GM18520 (cell line): ENCODE measurements around the gene AARS1.
"Not testable (repeated sequence)": the region's sequence is repeated elsewhere in the genome, so short reads cannot be mapped to it uniquely, and the experiment has no call there.

ENCODE experiments used
- ATAC-seq: cut with Tn5 transposase; IDR thresholded peaks from one replicate; pipeline ENCODE4 v1.9.1; 2021; ENCODE audit not compliant: unreplicated experiment

The AARS1 gene

GRCh38 chr16:70289229-70290094 is at the start of gene AARS1:
Gene AARS1 (minus strand): TSS chr16:70289506. CDS start chr16:70282763, 6,743 bp downstream.
- ATAC-seq: peak; percentile 97

- no peak for ATAC-seq
Observed at GRCh38 chr16:70337814-70338213, 48.5 kb upstream of the AARS1 start.

- ATAC-seq: not testable (repeated sequence)
Observed at GRCh38 chr16:70332728-70333127, 43.4 kb upstream of the AARS1 start.

GRCh38 chr16:70331588-70332358 is 42.5 kb upstream of the AARS1 start:
- no peak for ATAC-seq

- no peak for ATAC-seq
Observed at GRCh38 chr16:70331091-70331490, 41.8 kb upstream of the AARS1 start.

- no peak for ATAC-seq
Observed at GRCh38 chr16:70324998-70325747, 35.9 kb upstream of the AARS1 start.

- no peak for ATAC-seq
Observed at GRCh38 chr16:70320121-70320520, 30.8 kb upstream of the AARS1 start.

- not testable (repeated sequence) for ATAC-seq
Observed at GRCh38 chr16:70307726-70308125, 18.4 kb upstream of the AARS1 start.

GRCh38 chr16:70306880-70307279 is 17.6 kb upstream of the AARS1 start:
- no peak for ATAC-seq

GRCh38 chr16:70304892-70305448 is 15.7 kb upstream of the AARS1 start:
- no peak for ATAC-seq

GRCh38 chr16:70302745-70303144 is 13.4 kb upstream of the AARS1 start:
- ATAC-seq: no peak

- ATAC-seq: no peak
Observed at GRCh38 chr16:70301121-70301520, 11.8 kb upstream of the AARS1 start.

- peak; percentile 57 for ATAC-seq
Observed at GRCh38 chr16:70298988-70299938, 10.0 kb upstream of the AARS1 start, which contains the start of gene DDX19B. Gene DDX19B (plus strand): TSS chr16:70299186. CDS start chr16:70299298, 112 bp downstream.

- ATAC-seq: no peak
Observed at GRCh38 chr16:70295634-70296033, 6.3 kb upstream of the AARS1 start.

GRCh38 chr16:70294385-70295025 is 5.2 kb upstream of the AARS1 start:
- no peak for ATAC-seq

- ATAC-seq: not testable (repeated sequence)
Observed at GRCh38 chr16:70292148-70292547, 2.8 kb upstream of the AARS1 start.

GRCh38 chr16:70290949-70291519 is 1.7 kb upstream of the AARS1 start:
- no peak for ATAC-seq

GRCh38 chr16:70287304-70287971 is 1.9 kb downstream of the AARS1 start:
- ATAC-seq: not testable (repeated sequence)
